Measurements from ENCODE around the gene FAM151B. TPM values are rescaled to one million over a fixed set of nuclear protein-coding genes. Genes with fewer than 3 reads are reported as not detected.
"Not testable (repeated sequence)": the region's sequence is repeated elsewhere in the genome, so short reads cannot be mapped to it uniquely, and the experiment has no call there.

The FAM151B gene
- polyA plus RNA-seq = under 1 TPM; 0.67 to 0.83 TPM

- 1% methylated on average over 85 of the region's 85 CpGs for WGBS, 2 donors
- Histone ChIP-seq H3K27ac (ENCODE audit: low read depth in 2 of 2, low read length in 1 of 2) (peak within 1 kb of the TSS; percentile 76 to 90), H3K27me3 (ENCODE audit: control insufficient read depth in 1 of 2, insufficient read depth in 2 of 2, low read length in 2 of 2) (no peaks in the 10 kb centered on the region)
Observed at GRCh38 chr5:80487829-80488721, at the start of gene FAM151B. Gene FAM151B, plus strand, starts transcription at chr5:80488100. Its CDS starts 24 bp downstream, at chr5:80488124.

GRCh38 chr5:80438739-80439138, 49.2 kb upstream of the FAM151B start:
- no peak overlapping the region for H3K27ac ChIP-seq (ENCODE audit: low read depth in 2 of 2, low read length in 1 of 2)

More at GRCh38 chr5:80487829-80488721, at the start of gene FAM151B:
- Histone ChIP-seq H3K36me3 (ENCODE audit: control insufficient read depth in 2 of 2, insufficient read depth in 2 of 2, low read length in 1 of 2) (no peaks in the 10 kb centered on the region), H3K4me1 (ENCODE audit: control insufficient read depth in 2 of 2, insufficient read depth in 2 of 2, low read length in 1 of 2) (no peaks in the 10 kb centered on the region), H3K9me3 (ENCODE audit: control insufficient read depth in 2 of 2, insufficient read depth in 1 of 2, low read depth in 1 of 2, low read length in 1 of 2) (no peaks in the 10 kb centered on the region), H3K4me3 (ENCODE audit: low read depth in 1 of 2, low read length in 2 of 2) (peak within 1 kb of the TSS; percentile 60 to 70)

GRCh38 chr5:80439213-80439612, 48.7 kb upstream of the FAM151B start:
- no peak overlapping the region for H3K27ac ChIP-seq (ENCODE audit: low read depth in 2 of 2, low read length in 1 of 2)

More at GRCh38 chr5:80438739-80439138, 49.2 kb upstream of the FAM151B start:
- Histone ChIP-seq H3K36me3 (ENCODE audit: control insufficient read depth in 2 of 2, insufficient read depth in 2 of 2, low read length in 1 of 2) (peaks cover 3 to 11% of the 10 kb centered on the region in 2 donors), H3K27me3 (ENCODE audit: control insufficient read depth in 1 of 2, insufficient read depth in 2 of 2, low read length in 2 of 2) (no peaks in the 10 kb centered on the region), H3K9me3 (ENCODE audit: control insufficient read depth in 2 of 2, insufficient read depth in 1 of 2, low read depth in 1 of 2, low read length in 1 of 2) (no peaks in the 10 kb centered on the region), H3K4me3 (ENCODE audit: low read depth in 1 of 2, low read length in 2 of 2) (no peak overlapping the region), H3K4me1 (ENCODE audit: control insufficient read depth in 2 of 2, insufficient read depth in 2 of 2, low read length in 1 of 2) (no peaks in the 10 kb centered on the region)
- WGBS, 2 donors = 84 to 94% methylated on average over 4 of the region's 4 CpGs

GRCh38 chr5:80442742-80443141, 45.2 kb upstream of the FAM151B start:
- peaks cover 3 to 6% of the 10 kb centered on the region in 2 donors for H3K36me3 ChIP-seq (ENCODE audit: control insufficient read depth in 2 of 2, insufficient read depth in 2 of 2, low read length in 1 of 2)
- H3K4me3 ChIP-seq (ENCODE audit: low read depth in 1 of 2, low read length in 2 of 2) = no peak overlapping the region
- H3K27ac ChIP-seq (ENCODE audit: low read depth in 2 of 2, low read length in 1 of 2) = no peak overlapping the region
- no peaks in the 10 kb centered on the region for H3K4me1 ChIP-seq (ENCODE audit: control insufficient read depth in 2 of 2, insufficient read depth in 2 of 2, low read length in 1 of 2)
- H3K9me3 ChIP-seq (ENCODE audit: control insufficient read depth in 2 of 2, insufficient read depth in 1 of 2, low read depth in 1 of 2, low read length in 1 of 2) = no peaks in the 10 kb centered on the region
- no peaks in the 10 kb centered on the region for H3K27me3 ChIP-seq (ENCODE audit: control insufficient read depth in 1 of 2, insufficient read depth in 2 of 2, low read length in 2 of 2)

More at GRCh38 chr5:80439213-80439612, 48.7 kb upstream of the FAM151B start:
- H3K4me3 ChIP-seq (ENCODE audit: low read depth in 1 of 2, low read length in 2 of 2) = no peak overlapping the region
- H3K9me3 ChIP-seq (ENCODE audit: control insufficient read depth in 2 of 2, insufficient read depth in 1 of 2, low read depth in 1 of 2, low read length in 1 of 2) = no peaks in the 10 kb centered on the region
- H3K27me3 ChIP-seq (ENCODE audit: control insufficient read depth in 1 of 2, insufficient read depth in 2 of 2, low read length in 2 of 2) = no peaks in the 10 kb centered on the region
- no peaks in the 10 kb centered on the region for H3K4me1 ChIP-seq (ENCODE audit: control insufficient read depth in 2 of 2, insufficient read depth in 2 of 2, low read length in 1 of 2)
- peaks cover 3 to 11% of the 10 kb centered on the region in 2 donors for H3K36me3 ChIP-seq (ENCODE audit: control insufficient read depth in 2 of 2, insufficient read depth in 2 of 2, low read length in 1 of 2)

GRCh38 chr5:80453366-80453765, 34.5 kb upstream of the FAM151B start:
- no peaks in the 10 kb centered on the region for H3K27me3 ChIP-seq (ENCODE audit: control insufficient read depth in 1 of 2, insufficient read depth in 2 of 2, low read length in 2 of 2)
- no peak overlapping the region for H3K27ac ChIP-seq (ENCODE audit: low read depth in 2 of 2, low read length in 1 of 2)
- peaks cover 0 to 2% of the 10 kb centered on the region in 2 donors for H3K36me3 ChIP-seq (ENCODE audit: control insufficient read depth in 2 of 2, insufficient read depth in 2 of 2, low read length in 1 of 2)
- H3K4me3 ChIP-seq (ENCODE audit: low read depth in 1 of 2, low read length in 2 of 2) = no peak overlapping the region
- H3K9me3 ChIP-seq (ENCODE audit: control insufficient read depth in 2 of 2, insufficient read depth in 1 of 2, low read depth in 1 of 2, low read length in 1 of 2) = no peaks in the 10 kb centered on the region
- 84 to 98% methylated on average over 2 of the region's 2 CpGs for WGBS, 2 donors
- H3K4me1 ChIP-seq (ENCODE audit: control insufficient read depth in 2 of 2, insufficient read depth in 2 of 2, low read length in 1 of 2) = no peaks in the 10 kb centered on the region

GRCh38 chr5:80463269-80463668, 24.6 kb upstream of the FAM151B start:
- H3K9me3 ChIP-seq (ENCODE audit: control insufficient read depth in 2 of 2, insufficient read depth in 1 of 2, low read depth in 1 of 2, low read length in 1 of 2) = peaks cover 3 to 6% of the 10 kb centered on the region in 2 donors
- H3K4me1 ChIP-seq (ENCODE audit: control insufficient read depth in 2 of 2, insufficient read depth in 2 of 2, low read length in 1 of 2) = peaks cover 0 to 3% of the 10 kb centered on the region in 2 donors
- peaks cover 0 to 4% of the 10 kb centered on the region in 2 donors for H3K36me3 ChIP-seq (ENCODE audit: control insufficient read depth in 2 of 2, insufficient read depth in 2 of 2, low read length in 1 of 2)
- no peaks in the 10 kb centered on the region for H3K27me3 ChIP-seq (ENCODE audit: control insufficient read depth in 1 of 2, insufficient read depth in 2 of 2, low read length in 2 of 2)
- H3K4me3 ChIP-seq (ENCODE audit: low read depth in 1 of 2, low read length in 2 of 2) = no peak overlapping the region
- no peak overlapping the region for H3K27ac ChIP-seq (ENCODE audit: low read depth in 2 of 2, low read length in 1 of 2)
- 95 to 96% methylated on average over 4 of the region's 4 CpGs for WGBS, 2 donors

GRCh38 chr5:80466669-80467485, 21.0 kb upstream of the FAM151B start:
- H3K27me3 ChIP-seq (ENCODE audit: control insufficient read depth in 1 of 2, insufficient read depth in 2 of 2, low read length in 2 of 2) = no peaks in the 10 kb centered on the region
- WGBS, 2 donors = 50 to 58% methylated on average over 4 of the region's 4 CpGs
- H3K27ac ChIP-seq (ENCODE audit: low read depth in 2 of 2, low read length in 1 of 2) = peak overlapping the region in 1 of 2 donors; percentile 73
- peaks cover 0 to 7% of the 10 kb centered on the region in 2 donors for H3K36me3 ChIP-seq (ENCODE audit: control insufficient read depth in 2 of 2, insufficient read depth in 2 of 2, low read length in 1 of 2)
- H3K9me3 ChIP-seq (ENCODE audit: control insufficient read depth in 2 of 2, insufficient read depth in 1 of 2, low read depth in 1 of 2, low read length in 1 of 2) = peaks cover 3 to 8% of the 10 kb centered on the region in 2 donors
- H3K4me3 ChIP-seq (ENCODE audit: low read depth in 1 of 2, low read length in 2 of 2) = no peak overlapping the region
- peaks cover 0 to 3% of the 10 kb centered on the region in 2 donors for H3K4me1 ChIP-seq (ENCODE audit: control insufficient read depth in 2 of 2, insufficient read depth in 2 of 2, low read length in 1 of 2)

GRCh38 chr5:80468131-80468530, 19.8 kb upstream of the FAM151B start:
- peaks cover 2 to 5% of the 10 kb centered on the region in 2 donors for H3K9me3 ChIP-seq (ENCODE audit: control insufficient read depth in 2 of 2, insufficient read depth in 1 of 2, low read depth in 1 of 2, low read length in 1 of 2)
- H3K27me3 ChIP-seq (ENCODE audit: control insufficient read depth in 1 of 2, insufficient read depth in 2 of 2, low read length in 2 of 2) = no peaks in the 10 kb centered on the region
- H3K4me1 ChIP-seq (ENCODE audit: control insufficient read depth in 2 of 2, insufficient read depth in 2 of 2, low read length in 1 of 2) = peaks cover 0 to 3% of the 10 kb centered on the region in 2 donors
- WGBS, 2 donors = 95 to 100% methylated on average over 1 of the region's 1 CpG
- no peak overlapping the region for H3K27ac ChIP-seq (ENCODE audit: low read depth in 2 of 2, low read length in 1 of 2)
- no peak overlapping the region for H3K4me3 ChIP-seq (ENCODE audit: low read depth in 1 of 2, low read length in 2 of 2)
- peaks cover 0 to 5% of the 10 kb centered on the region in 2 donors for H3K36me3 ChIP-seq (ENCODE audit: control insufficient read depth in 2 of 2, insufficient read depth in 2 of 2, low read length in 1 of 2)

GRCh38 chr5:80470631-80471030, 17.3 kb upstream of the FAM151B start:
- not testable (repeated sequence) for H3K9me3 ChIP-seq (ENCODE audit: control insufficient read depth in 2 of 2, insufficient read depth in 1 of 2, low read depth in 1 of 2, low read length in 1 of 2); H3K4me1 ChIP-seq (ENCODE audit: control insufficient read depth in 2 of 2, insufficient read depth in 2 of 2, low read length in 1 of 2); H3K27me3 ChIP-seq (ENCODE audit: control insufficient read depth in 1 of 2, insufficient read depth in 2 of 2, low read length in 2 of 2); H3K27ac ChIP-seq (ENCODE audit: low read depth in 2 of 2, low read length in 1 of 2); H3K36me3 ChIP-seq (ENCODE audit: control insufficient read depth in 2 of 2, insufficient read depth in 2 of 2, low read length in 1 of 2); H3K4me3 ChIP-seq (ENCODE audit: low read depth in 1 of 2, low read length in 2 of 2)
- WGBS, 2 donors = 91 to 98% methylated on average over 1 to 2 of the region's 2 CpGs

Data from esophagus (tissue), 2 donors.